ENCODE results near the gene RAB34. TPM values are rescaled to one million over a fixed set of nuclear protein-coding genes. Genes with fewer than 3 reads are reported as not detected.

Gene RAB34
- total and polyA plus RNA-seq, 4 donors: 30.0 to 111 (median 53.5) TPM

DNA sequence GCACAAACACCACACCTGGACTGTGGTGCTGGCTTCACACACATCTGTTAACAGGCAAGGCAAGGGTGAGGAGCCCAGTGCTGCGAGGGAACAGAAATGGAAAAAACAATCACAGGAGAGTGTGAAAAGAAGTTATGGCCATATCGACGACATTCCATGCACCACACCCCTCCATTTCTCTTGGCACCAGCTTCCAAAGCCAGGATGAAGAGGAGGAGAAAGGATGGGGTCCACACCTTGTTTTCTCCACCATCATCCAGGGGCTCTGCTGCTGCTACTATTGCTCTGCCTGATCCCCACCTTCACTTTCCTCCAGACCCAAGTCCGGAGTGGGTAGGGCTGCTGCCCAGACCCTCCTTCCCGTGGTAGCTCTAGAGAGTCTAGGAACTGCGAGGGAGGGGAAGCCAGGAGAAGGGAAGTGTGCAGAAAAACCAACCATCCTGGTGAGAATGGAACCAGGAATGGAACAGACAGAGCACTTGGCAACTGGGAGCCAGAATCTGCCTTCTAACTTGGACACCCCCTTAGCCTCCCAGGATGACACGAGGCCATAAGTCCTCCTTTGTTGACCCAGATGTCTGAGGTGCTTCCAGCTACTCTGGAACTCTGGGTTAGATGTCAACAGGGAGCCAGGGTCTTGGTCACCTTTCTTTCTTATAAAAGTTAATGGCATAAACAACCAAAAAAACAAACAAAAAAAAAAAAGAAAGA, 4.8 kb downstream of the RAB34 start:
- peaks cover 24% of the 10 kb centered on the region for H3K36me3 ChIP-seq (ENCODE audit: control insufficient read depth, insufficient read depth, low read length)
- DNase-seq (ENCODE audit: low read depth in 4 of 6, low spot score in 6 of 6): no peak
- 74% methylated on average over 3 of the region's 7 CpGs for WGBS (ENCODE audit: insufficient coverage)
- H3K27ac ChIP-seq (ENCODE audit: low read depth, low read length): peak overlapping the region; percentile 98
- H3K4me1 ChIP-seq (ENCODE audit: control insufficient read depth, insufficient read depth, low read length): peaks cover 54% of the 10 kb centered on the region
- peaks cover 6% of the 10 kb centered on the region for H3K27me3 ChIP-seq (ENCODE audit: control insufficient read depth, insufficient read depth, low read length)
- H3K4me3 ChIP-seq (ENCODE audit: low read depth, low read length): no peak overlapping the region
- no peaks in the 10 kb centered on the region for H3K9me3 ChIP-seq (ENCODE audit: control insufficient read depth, insufficient read depth, low read length)

- 32% methylated on average over 22 of the region's 34 CpGs for WGBS (ENCODE audit: insufficient coverage)
- peaks cover 5% of the 10 kb centered on the region for H3K27me3 ChIP-seq (ENCODE audit: control insufficient read depth, insufficient read depth, low read length)
- no peaks in the 10 kb centered on the region for H3K9me3 ChIP-seq (ENCODE audit: control insufficient read depth, insufficient read depth, low read length)
- H3K4me3 ChIP-seq (ENCODE audit: low read depth, low read length): peak overlapping the region; percentile 52
- H3K36me3 ChIP-seq (ENCODE audit: control insufficient read depth, insufficient read depth, low read length): peaks cover 25% of the 10 kb centered on the region
- H3K27ac ChIP-seq (ENCODE audit: low read depth, low read length): peak overlapping the region; percentile 98
- DNase-seq (ENCODE audit: low read depth in 4 of 6, low spot score in 6 of 6): no peak
- peaks cover 49% of the 10 kb centered on the region for H3K4me1 ChIP-seq (ENCODE audit: control insufficient read depth, insufficient read depth, low read length)
Observed at GRCh38 chr17:28712032-28712704, 5.5 kb downstream of the RAB34 start.

- peak in 1 of 6 donors; percentile 89 for DNase-seq (ENCODE audit: low read depth in 4 of 6, low spot score in 6 of 6)
- Histone ChIP-seq H3K27ac (ENCODE audit: low read depth, low read length) (peak within 1 kb of the TSS; percentile 98), H3K36me3 (ENCODE audit: control insufficient read depth, insufficient read depth, low read length) (peaks cover 29% of the 10 kb centered on the region), H3K9me3 (ENCODE audit: control insufficient read depth, insufficient read depth, low read length) (no peaks in the 10 kb centered on the region), H3K4me1 (ENCODE audit: control insufficient read depth, insufficient read depth, low read length) (peaks cover 44% of the 10 kb centered on the region), H3K4me3 (ENCODE audit: low read depth, low read length) (peak within 1 kb of the TSS; percentile 52), H3K27me3 (ENCODE audit: control insufficient read depth, insufficient read depth, low read length) (peaks cover 2% of the 10 kb centered on the region)
- 2% methylated on average over 20 of the region's 20 CpGs for WGBS (ENCODE audit: insufficient coverage)
Observed at GRCh38 chr17:28711723-28712031, 6.0 kb downstream of the RAB34 start, which contains the start of gene PROCA1. Gene PROCA1 (minus strand): TSS chr17:28711888. CDS start chr17:28711660, 228 bp downstream.

DNA sequence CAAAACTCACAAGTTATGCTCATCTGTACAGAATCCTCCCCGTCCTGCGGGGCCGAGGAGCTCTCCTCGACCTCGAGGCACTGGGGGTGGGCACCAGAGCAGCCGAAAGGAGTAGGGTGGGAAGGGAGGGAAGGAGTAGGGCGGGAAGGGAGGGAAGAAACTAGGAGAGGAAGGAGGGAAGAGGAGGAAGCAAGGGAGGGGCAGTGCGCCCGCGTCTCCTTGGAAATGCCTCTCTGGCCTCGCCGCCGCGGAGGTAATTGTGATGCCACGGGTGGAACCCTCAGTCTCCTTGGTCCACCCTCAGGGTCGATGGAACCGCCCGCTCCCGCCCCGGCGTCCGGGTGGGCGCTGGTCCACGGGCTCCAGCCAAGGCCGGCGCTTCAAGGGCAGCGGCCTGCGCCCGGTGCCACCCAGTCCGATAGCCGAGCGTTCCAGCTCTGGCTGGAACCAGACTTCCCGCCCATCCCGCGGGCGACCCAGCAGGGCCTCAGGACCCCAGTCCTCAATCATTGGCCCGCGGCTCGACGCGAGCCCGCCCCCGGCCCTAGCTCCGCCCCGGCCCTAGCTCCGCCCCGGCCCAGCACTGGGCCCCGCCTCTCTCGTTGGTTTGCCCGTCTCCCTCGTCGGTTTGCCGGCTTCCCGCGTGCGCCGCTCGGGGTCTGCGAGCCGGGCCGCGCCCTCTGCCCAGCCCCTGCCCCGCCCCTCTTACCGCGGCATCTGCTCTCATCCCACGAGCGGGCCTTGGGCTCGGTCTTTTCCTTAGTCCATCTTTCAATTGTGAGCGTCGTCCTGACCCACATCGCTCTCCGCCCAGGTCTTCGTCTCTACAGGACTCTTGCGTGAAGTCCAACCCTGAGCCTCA, 6.6 kb downstream of the RAB34 start:
- H3K4me1 ChIP-seq (ENCODE audit: control insufficient read depth, insufficient read depth, low read length): peaks cover 40% of the 10 kb centered on the region
- no peaks in the 10 kb centered on the region for H3K27me3 ChIP-seq (ENCODE audit: control insufficient read depth, insufficient read depth, low read length)
- H3K9me3 ChIP-seq (ENCODE audit: control insufficient read depth, insufficient read depth, low read length): no peaks in the 10 kb centered on the region
- under 1% methylated on average over 72 of the region's 74 CpGs for WGBS (ENCODE audit: insufficient coverage)
- peak in 3 of 6 donors; percentile 90 to 98 (median 97) for DNase-seq (ENCODE audit: low read depth in 4 of 6, low spot score in 6 of 6)
- peak overlapping the region; percentile 98 for H3K27ac ChIP-seq (ENCODE audit: low read depth, low read length)
- H3K36me3 ChIP-seq (ENCODE audit: control insufficient read depth, insufficient read depth, low read length): peaks cover 32% of the 10 kb centered on the region
- peak overlapping the region; percentile 52 for H3K4me3 ChIP-seq (ENCODE audit: low read depth, low read length)

- 85% methylated on average over 1 of the region's 2 CpGs for WGBS (ENCODE audit: insufficient coverage)
- Histone ChIP-seq H3K9me3 (ENCODE audit: control insufficient read depth, insufficient read depth, low read length) (no peaks in the 10 kb centered on the region), H3K4me3 (ENCODE audit: low read depth, low read length) (no peak overlapping the region), H3K27ac (ENCODE audit: low read depth, low read length) (no peak overlapping the region), H3K4me1 (ENCODE audit: control insufficient read depth, insufficient read depth, low read length) (peaks cover 59% of the 10 kb centered on the region), H3K27me3 (ENCODE audit: control insufficient read depth, insufficient read depth, low read length) (no peaks in the 10 kb centered on the region), H3K36me3 (ENCODE audit: control insufficient read depth, insufficient read depth, low read length) (peaks cover 45% of the 10 kb centered on the region)
- DNase-seq (ENCODE audit: low read depth in 4 of 6, low spot score in 6 of 6): no peak
Observed at GRCh38 chr17:28707339-28707720, 10.3 kb downstream of the RAB34 start.

GRCh38 chr17:28706471-28707338, 11.0 kb downstream of the RAB34 start:
- Histone ChIP-seq H3K4me3 (ENCODE audit: low read depth, low read length) (no peak overlapping the region), H3K36me3 (ENCODE audit: control insufficient read depth, insufficient read depth, low read length) (peaks cover 51% of the 10 kb centered on the region), H3K4me1 (ENCODE audit: control insufficient read depth, insufficient read depth, low read length) (peaks cover 59% of the 10 kb centered on the region), H3K27me3 (ENCODE audit: control insufficient read depth, insufficient read depth, low read length) (no peaks in the 10 kb centered on the region), H3K27ac (ENCODE audit: low read depth, low read length) (no peak overlapping the region), H3K9me3 (ENCODE audit: control insufficient read depth, insufficient read depth, low read length) (no peaks in the 10 kb centered on the region)
- 13% methylated on average over 1 of the region's 7 CpGs for WGBS (ENCODE audit: insufficient coverage)
- no peak for DNase-seq (ENCODE audit: low read depth in 4 of 6, low spot score in 6 of 6)

DNA sequence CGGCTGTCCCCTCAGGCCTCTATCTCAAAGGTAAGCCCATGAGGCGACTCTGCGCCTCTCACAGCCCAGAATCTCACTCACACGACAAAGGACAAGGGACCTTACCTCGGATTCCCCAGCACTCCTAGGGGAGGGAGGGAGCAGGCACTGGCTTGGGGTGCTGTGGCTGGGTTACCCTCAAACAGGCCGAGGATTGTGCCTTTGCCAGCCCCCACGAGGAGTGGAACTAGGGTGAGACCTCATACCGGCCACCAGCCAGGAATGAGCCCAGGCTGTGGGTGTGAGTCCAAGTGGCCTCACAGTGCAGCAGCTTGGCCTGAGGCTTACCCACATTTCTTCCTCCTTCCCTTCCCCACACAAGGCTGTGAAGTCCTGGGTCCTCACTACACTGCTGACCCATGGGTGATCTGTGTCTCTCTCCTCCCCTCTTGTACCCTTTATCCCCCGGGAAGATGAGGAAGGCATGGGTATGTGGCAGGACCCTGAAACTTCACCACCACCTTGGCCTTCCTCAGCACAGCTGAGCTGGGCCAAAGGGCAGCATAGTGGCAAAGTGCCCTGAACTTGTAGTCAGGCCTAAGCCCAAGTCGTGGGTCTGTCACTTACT, 11.8 kb downstream of the RAB34 start:
- no peak overlapping the region for H3K27ac ChIP-seq (ENCODE audit: low read depth, low read length)
- H3K36me3 ChIP-seq (ENCODE audit: control insufficient read depth, insufficient read depth, low read length): peaks cover 60% of the 10 kb centered on the region
- H3K4me3 ChIP-seq (ENCODE audit: low read depth, low read length): no peak overlapping the region
- H3K27me3 ChIP-seq (ENCODE audit: control insufficient read depth, insufficient read depth, low read length): no peaks in the 10 kb centered on the region
- DNase-seq (ENCODE audit: low read depth in 4 of 6, low spot score in 6 of 6): no peak
- peaks cover 62% of the 10 kb centered on the region for H3K4me1 ChIP-seq (ENCODE audit: control insufficient read depth, insufficient read depth, low read length)
- no peaks in the 10 kb centered on the region for H3K9me3 ChIP-seq (ENCODE audit: control insufficient read depth, insufficient read depth, low read length)
- WGBS (ENCODE audit: insufficient coverage): 93% methylated on average over 5 of the region's 10 CpGs

- no peak overlapping the region for H3K27ac ChIP-seq (ENCODE audit: low read depth, low read length)
- no peak overlapping the region for H3K4me3 ChIP-seq (ENCODE audit: low read depth, low read length)
- H3K4me1 ChIP-seq (ENCODE audit: control insufficient read depth, insufficient read depth, low read length): peaks cover 61% of the 10 kb centered on the region
- peaks cover 67% of the 10 kb centered on the region for H3K36me3 ChIP-seq (ENCODE audit: control insufficient read depth, insufficient read depth, low read length)
- WGBS (ENCODE audit: insufficient coverage): 81% methylated on average over 4 of the region's 5 CpGs
- no peaks in the 10 kb centered on the region for H3K27me3 ChIP-seq (ENCODE audit: control insufficient read depth, insufficient read depth, low read length)
- no peaks in the 10 kb centered on the region for H3K9me3 ChIP-seq (ENCODE audit: control insufficient read depth, insufficient read depth, low read length)
- no peak for DNase-seq (ENCODE audit: low read depth in 4 of 6, low spot score in 6 of 6)
Observed at GRCh38 chr17:28705074-28705659, 12.5 kb downstream of the RAB34 start.

Data from spinal cord (tissue), 10 donors.